Neural crest cell (in vitro differentiated cells): ENCODE measurements around the gene HACD4. TPM values are rescaled to one million over a fixed set of nuclear protein-coding genes. Genes with fewer than 3 reads are reported as not detected.

ENCODE experiments used
- DNase-seq: peaks from one replicate; pipeline ENCODE4 v3.0.0; 2021; ENCODE audit warnings: low read depth, mixed read lengths, low spot score
- H3K27ac Mint-ChIP-seq: one replicate; pipeline ENCODE4 v1.8.0; 2021; ENCODE audit warnings: mild to moderate bottlenecking, mixed read lengths; ENCODE audit not compliant: unreplicated experiment
- H3K27me3 Mint-ChIP-seq: 2 replicates; pipeline ENCODE4 v1.8.0; 2021; ENCODE audit warnings: low read depth, mild to moderate bottlenecking, mixed read lengths
- H3K36me3 Mint-ChIP-seq: 2 replicates; pipeline ENCODE4 v1.8.0; 2021; ENCODE audit warnings: low read depth, mild to moderate bottlenecking, mixed read lengths
- H3K4me1 Mint-ChIP-seq: 2 replicates; pipeline ENCODE4 v1.8.0; 2021; ENCODE audit warnings: mixed read lengths
- H3K4me3 Mint-ChIP-seq: one replicate; pipeline ENCODE4 v1.8.0; 2021; ENCODE audit warnings: mild to moderate bottlenecking, mixed read lengths
- H3K9me3 Mint-ChIP-seq: 2 replicates; pipeline ENCODE4 v1.8.0; 2021; ENCODE audit warnings: mixed read lengths
- CTCF ChIP-seq: fragments of 200-600 bp; sonication (generic); conservative IDR thresholded peaks from 2 replicates; pipeline ENCODE4 v1.5.0; 2021; ENCODE audit warnings: antibody characterized with exemption, mild to moderate bottlenecking
- total RNA-seq: library from RNA; stranded (reverse); gene quantifications from 2 replicates; pipeline ENCODE4 v1.2.1, GENCODE V29; 2021

HACD4 gene
- total RNA-seq, 1 donor from 2014 or later = 0.72 TPM

- no peak for TF ChIP-seq CTCF
- Mint-ChIP-seq H3K4me1 (no peaks in the 10 kb centered on the region), H3K36me3 (no peaks in the 10 kb centered on the region), H3K4me3 (peak overlapping the region; percentile 20), H3K27me3 (no peaks in the 10 kb centered on the region), H3K9me3 (no peaks in the 10 kb centered on the region), H3K27ac (no peak overlapping the region)
- DNase-seq = no peak
Measured at GRCh38 chr9:21031808-21032183, 356 bp upstream of the HACD4 start.

- H3K27ac Mint-ChIP-seq = no peak overlapping the region
- no peak for TF ChIP-seq CTCF
- no peaks in the 10 kb centered on the region for H3K9me3 Mint-ChIP-seq
- no peaks in the 10 kb centered on the region for H3K36me3 Mint-ChIP-seq
- H3K4me1 Mint-ChIP-seq = no peaks in the 10 kb centered on the region
- no peaks in the 10 kb centered on the region for H3K27me3 Mint-ChIP-seq
- H3K4me3 Mint-ChIP-seq = no peak overlapping the region
- no peak for DNase-seq
Measured at GRCh38 chr9:21030389-21031035, 928 bp downstream of the HACD4 start.

- Mint-ChIP-seq H3K27me3 (no peaks in the 10 kb centered on the region), H3K27ac (no peak overlapping the region), H3K4me1 (no peaks in the 10 kb centered on the region), H3K9me3 (no peaks in the 10 kb centered on the region), H3K36me3 (no peaks in the 10 kb centered on the region), H3K4me3 (no peak overlapping the region)
- TF ChIP-seq CTCF = no peak
- no peak for DNase-seq
Measured at GRCh38 chr9:21029661-21030060, 1.8 kb downstream of the HACD4 start.

GRCh38 chr9:21028466-21028865, 3.0 kb downstream of the HACD4 start:
- TF ChIP-seq CTCF = no peak
- H3K9me3 Mint-ChIP-seq = no peaks in the 10 kb centered on the region
- no peaks in the 10 kb centered on the region for H3K27me3 Mint-ChIP-seq
- no peak overlapping the region for H3K27ac Mint-ChIP-seq
- DNase-seq = no peak
- no peaks in the 10 kb centered on the region for H3K36me3 Mint-ChIP-seq
- no peak overlapping the region for H3K4me3 Mint-ChIP-seq
- H3K4me1 Mint-ChIP-seq = no peaks in the 10 kb centered on the region

GRCh38 chr9:21027295-21027694, 4.1 kb downstream of the HACD4 start:
- Mint-ChIP-seq H3K36me3 (peaks cover under 1% of the 10 kb centered on the region), H3K4me1 (no peaks in the 10 kb centered on the region), H3K27me3 (no peaks in the 10 kb centered on the region), H3K4me3 (no peak overlapping the region), H3K9me3 (no peaks in the 10 kb centered on the region), H3K27ac (no peak overlapping the region)
- TF ChIP-seq CTCF = no peak
- no peak for DNase-seq
